Activated T-helper 9 cell treated with anti-CD3 and anti-CD28 coated beads, Interleukin-2, amount 50 U/mL, for 16 hours (primary cell): ENCODE data around the gene RADIL.
A peak's percentile ranks its signal among the peaks of the same experiment; 100 is the strongest.

Source experiments
- DNase-seq: peaks from one replicate; pipeline ENCODE4 v3.0.0-alpha.2; 2020; ENCODE audit warnings: low read depth

The RADIL gene

DNA sequence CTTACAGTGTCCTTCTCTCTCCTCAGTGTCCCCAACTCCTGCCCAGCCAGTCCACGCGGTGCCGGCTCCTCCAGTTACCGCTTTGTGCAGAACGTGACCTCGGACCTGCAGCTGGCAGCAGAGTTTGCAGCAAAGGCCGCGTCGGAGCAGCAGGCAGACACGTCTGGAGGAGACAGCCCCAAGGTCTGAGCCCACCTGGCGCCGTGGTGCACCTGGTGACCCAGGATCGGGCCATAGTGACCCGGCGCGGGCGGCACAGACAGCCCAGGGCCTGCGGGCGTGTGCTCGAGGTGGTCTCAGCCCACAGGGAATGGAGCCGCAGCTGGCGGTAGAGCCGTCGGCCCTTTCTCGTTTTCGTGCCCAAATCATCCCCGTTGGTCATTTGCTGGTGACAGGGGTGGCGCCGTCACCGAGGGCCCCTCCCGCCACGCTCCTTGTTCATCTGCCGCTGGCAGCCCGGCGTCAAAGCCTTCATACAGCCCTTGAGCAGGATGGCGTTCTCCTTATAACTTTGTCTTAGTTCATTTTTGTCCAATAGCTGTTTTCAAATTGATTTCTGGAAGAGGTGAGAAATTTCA lies 129.0 kb downstream of the RADIL start:
- no peak for DNase-seq

GRCh38 chr7:4753598-4754432 lies 129.7 kb downstream of the RADIL start:
- peak; percentile 73 for DNase-seq

GRCh38 chr7:4751398-4751947 lies 132.0 kb downstream of the RADIL start:
- no peak for DNase-seq

DNA sequence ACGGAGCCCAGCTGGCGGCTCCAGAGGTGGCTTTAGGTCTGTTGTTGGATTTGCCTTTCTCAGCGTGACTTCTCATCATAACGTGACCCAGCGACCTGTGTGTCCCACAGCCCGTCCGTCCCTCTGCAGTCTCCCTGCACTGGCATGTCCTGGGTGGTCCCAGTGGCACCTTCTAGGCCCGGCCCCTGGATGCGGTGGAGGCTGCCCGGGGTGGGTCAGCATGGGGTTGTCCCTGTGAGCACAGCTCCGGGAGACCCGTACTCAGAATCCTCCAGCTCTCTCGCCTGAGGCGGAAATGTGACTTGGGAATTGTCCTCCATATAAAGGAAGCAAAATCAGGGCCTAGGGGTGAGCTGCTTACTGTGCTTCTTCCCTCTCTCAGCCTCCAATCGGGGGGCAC lies 133.7 kb downstream of the RADIL start:
- DNase-seq: no peak

DNA sequence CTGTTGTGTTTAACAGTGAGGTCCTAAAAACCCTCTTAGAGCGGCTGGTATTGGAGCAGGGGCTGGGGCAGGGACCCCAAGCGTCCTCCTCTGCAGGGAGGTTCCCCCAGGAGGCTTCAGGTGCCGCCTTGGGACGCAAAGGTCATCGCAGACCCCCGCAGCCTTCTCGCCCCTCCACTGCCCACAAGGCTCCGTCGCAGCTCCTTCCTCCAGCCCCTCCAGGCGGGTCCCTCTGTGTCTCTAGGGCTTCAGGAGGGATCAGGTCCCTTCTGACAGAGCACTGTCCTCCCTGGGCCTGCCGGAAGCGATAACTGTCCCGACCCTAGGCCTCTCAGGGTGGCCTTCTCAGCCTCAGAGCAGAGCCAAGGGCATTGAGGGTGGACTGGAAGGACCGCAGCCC lies 134.2 kb downstream of the RADIL start:
- DNase-seq: no peak
